Uterus (tissue), 2 donors: Measurements from ENCODE around the gene DXO.
"Not testable (repeated sequence)": the region's sequence is repeated elsewhere in the genome, so short reads cannot be mapped to it uniquely, and the experiment has no call there.

ENCODE experiments used
- POLR2A ChIP-seq, 2 donors: fragments of 450-650 bp; IDR thresholded peaks; one replicate each; pipeline ENCODE4 v1.6.1; 2016; ENCODE audit warnings: antibody characterized with exemption in 2 of 2, mild to moderate bottlenecking in 1 of 2, moderate library complexity in 1 of 2
- TF ChIP-seq, protein P1 (sequence below), 4 experiments: fragments of 200-600 bp in 2 of 4; fragments of 450-650 bp in 2 of 4; sonication (generic) in 2 of 4; IDR thresholded peaks; one replicate each; pipeline ENCODE4 v1.5.1; 2016 to 2019; ENCODE audit warnings: antibody characterized with exemption in 4 of 4, mild to moderate bottlenecking in 2 of 4, moderate library complexity in 1 of 4

DNA sequence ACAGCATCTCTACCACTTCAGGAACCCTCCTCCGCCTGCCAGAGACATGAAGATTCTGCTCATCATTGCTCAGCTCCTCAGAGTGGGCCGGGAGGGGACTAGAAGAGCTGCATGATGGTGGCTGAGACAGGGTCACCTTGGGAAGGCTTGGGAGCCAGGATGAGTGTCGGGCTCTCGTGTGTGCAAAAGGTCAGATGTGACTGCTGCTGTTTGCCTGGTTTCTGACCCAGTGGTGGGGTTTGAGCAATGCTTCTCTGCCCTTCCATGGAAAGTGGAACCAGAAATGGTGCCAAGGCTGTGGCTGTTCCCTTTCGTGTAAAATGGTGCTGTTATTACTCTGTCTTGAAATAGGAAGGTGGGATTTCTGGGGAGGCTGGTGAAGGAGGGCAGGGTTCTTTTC is 41.8 kb upstream of the DXO start:
- TF ChIP-seq, protein P1, sequence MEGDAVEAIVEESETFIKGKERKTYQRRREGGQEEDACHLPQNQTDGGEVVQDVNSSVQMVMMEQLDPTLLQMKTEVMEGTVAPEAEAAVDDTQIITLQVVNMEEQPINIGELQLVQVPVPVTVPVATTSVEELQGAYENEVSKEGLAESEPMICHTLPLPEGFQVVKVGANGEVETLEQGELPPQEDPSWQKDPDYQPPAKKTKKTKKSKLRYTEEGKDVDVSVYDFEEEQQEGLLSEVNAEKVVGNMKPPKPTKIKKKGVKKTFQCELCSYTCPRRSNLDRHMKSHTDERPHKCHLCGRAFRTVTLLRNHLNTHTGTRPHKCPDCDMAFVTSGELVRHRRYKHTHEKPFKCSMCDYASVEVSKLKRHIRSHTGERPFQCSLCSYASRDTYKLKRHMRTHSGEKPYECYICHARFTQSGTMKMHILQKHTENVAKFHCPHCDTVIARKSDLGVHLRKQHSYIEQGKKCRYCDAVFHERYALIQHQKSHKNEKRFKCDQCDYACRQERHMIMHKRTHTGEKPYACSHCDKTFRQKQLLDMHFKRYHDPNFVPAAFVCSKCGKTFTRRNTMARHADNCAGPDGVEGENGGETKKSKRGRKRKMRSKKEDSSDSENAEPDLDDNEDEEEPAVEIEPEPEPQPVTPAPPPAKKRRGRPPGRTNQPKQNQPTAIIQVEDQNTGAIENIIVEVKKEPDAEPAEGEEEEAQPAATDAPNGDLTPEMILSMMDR (IDR thresholded peaks at IDR 0.05), result not testable (repeated sequence)
- TF ChIP-seq POLR2A (IDR thresholded peaks at IDR 0.05), result not testable (repeated sequence)
